Breast epithelium (tissue), 3 donors: Measurements from ENCODE around the gene NDUFB3.

Experiments
- POLR2AphosphoS5 ChIP-seq, 3 donors: sonication (generic); formaldehyde crosslinking; IDR thresholded peaks; one replicate each; pipeline ENCODE4 v1.6.1; 2017; ENCODE audit warnings: antibody characterized with exemption in 3 of 3
- TF ChIP-seq, protein P1 (sequence below), 3 donors: fragments of 450-650 bp; IDR thresholded peaks; one replicate each; pipeline ENCODE4 v1.5.1; 2016 to 2017; ENCODE audit warnings: antibody characterized with exemption in 3 of 3, mild to moderate bottlenecking in 3 of 3, moderate library complexity in 3 of 3

DNA sequence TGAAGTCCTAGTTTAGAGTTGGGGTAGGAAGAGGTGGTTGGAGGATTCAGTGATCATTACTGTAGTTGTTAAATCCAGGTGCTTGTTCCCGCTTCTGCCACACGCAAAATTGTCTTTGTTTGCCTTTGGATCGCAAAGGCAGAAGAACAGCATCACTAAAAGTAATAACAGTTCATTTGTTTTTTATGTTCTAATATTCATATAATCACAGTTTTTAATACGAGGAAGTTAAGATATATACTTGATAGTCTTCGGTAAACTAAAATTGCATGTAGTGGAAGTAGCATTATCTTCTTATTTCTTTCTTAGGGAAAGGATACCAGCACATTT lies 365 bp downstream of the NDUFB3 start:
- TF ChIP-seq, protein P1, sequence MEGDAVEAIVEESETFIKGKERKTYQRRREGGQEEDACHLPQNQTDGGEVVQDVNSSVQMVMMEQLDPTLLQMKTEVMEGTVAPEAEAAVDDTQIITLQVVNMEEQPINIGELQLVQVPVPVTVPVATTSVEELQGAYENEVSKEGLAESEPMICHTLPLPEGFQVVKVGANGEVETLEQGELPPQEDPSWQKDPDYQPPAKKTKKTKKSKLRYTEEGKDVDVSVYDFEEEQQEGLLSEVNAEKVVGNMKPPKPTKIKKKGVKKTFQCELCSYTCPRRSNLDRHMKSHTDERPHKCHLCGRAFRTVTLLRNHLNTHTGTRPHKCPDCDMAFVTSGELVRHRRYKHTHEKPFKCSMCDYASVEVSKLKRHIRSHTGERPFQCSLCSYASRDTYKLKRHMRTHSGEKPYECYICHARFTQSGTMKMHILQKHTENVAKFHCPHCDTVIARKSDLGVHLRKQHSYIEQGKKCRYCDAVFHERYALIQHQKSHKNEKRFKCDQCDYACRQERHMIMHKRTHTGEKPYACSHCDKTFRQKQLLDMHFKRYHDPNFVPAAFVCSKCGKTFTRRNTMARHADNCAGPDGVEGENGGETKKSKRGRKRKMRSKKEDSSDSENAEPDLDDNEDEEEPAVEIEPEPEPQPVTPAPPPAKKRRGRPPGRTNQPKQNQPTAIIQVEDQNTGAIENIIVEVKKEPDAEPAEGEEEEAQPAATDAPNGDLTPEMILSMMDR (IDR thresholded peaks at IDR 0.05), result no peak
- no peak for TF ChIP-seq POLR2AphosphoS5 (IDR thresholded peaks at IDR 0.05)
